ENCODE results near the gene RGS9. TPM values are rescaled to one million over a fixed set of nuclear protein-coding genes. Genes with fewer than 3 reads are reported as not detected.

Gene RGS9
- total RNA-seq, 1 donor from 2014 or later, result 2.8 TPM

GRCh38 chr17:65117384-65118035, 19.7 kb upstream of the RGS9 start:
- peaks cover 8% of the 10 kb centered on the region for H3K27me3 Mint-ChIP-seq (ENCODE audit: low read depth)
- no peak for TF ChIP-seq CTCF (conservative IDR thresholded peaks at IDR 0.05)
- H3K27ac Mint-ChIP-seq (ENCODE audit: unreplicated experiment), result no peak overlapping the region
- no peaks in the 10 kb centered on the region for H3K36me3 Mint-ChIP-seq (ENCODE audit: low read depth)
- no peak overlapping the region for H3K4me3 Mint-ChIP-seq
- peaks cover 10% of the 10 kb centered on the region for H3K4me1 Mint-ChIP-seq
- H3K9me3 Mint-ChIP-seq, result peaks cover 2% of the 10 kb centered on the region
- DNase-seq (ENCODE audit: low read depth, low spot score), result no peak

- peaks cover 9% of the 10 kb centered on the region for H3K4me1 Mint-ChIP-seq
- no peak overlapping the region for H3K27ac Mint-ChIP-seq (ENCODE audit: unreplicated experiment)
- no peaks in the 10 kb centered on the region for H3K9me3 Mint-ChIP-seq
- TF ChIP-seq CTCF (conservative IDR thresholded peaks at IDR 0.05), result no peak
- peak overlapping the region; percentile 57 for H3K4me3 Mint-ChIP-seq
- H3K27me3 Mint-ChIP-seq (ENCODE audit: low read depth), result peaks cover 10% of the 10 kb centered on the region
- no peaks in the 10 kb centered on the region for H3K36me3 Mint-ChIP-seq (ENCODE audit: low read depth)
- DNase-seq (ENCODE audit: low read depth, low spot score), result no peak
Observed at GRCh38 chr17:65121368-65121767, 15.8 kb upstream of the RGS9 start.

- no peaks in the 10 kb centered on the region for H3K9me3 Mint-ChIP-seq
- DNase-seq (ENCODE audit: low read depth, low spot score), result no peak
- no peaks in the 10 kb centered on the region for H3K36me3 Mint-ChIP-seq (ENCODE audit: low read depth)
- peaks cover 5% of the 10 kb centered on the region for H3K4me1 Mint-ChIP-seq
- peak overlapping the region; percentile 91 for H3K4me3 Mint-ChIP-seq
- no peak overlapping the region for H3K27ac Mint-ChIP-seq (ENCODE audit: unreplicated experiment)
- no peak for TF ChIP-seq CTCF (conservative IDR thresholded peaks at IDR 0.05)
- peaks cover 10% of the 10 kb centered on the region for H3K27me3 Mint-ChIP-seq (ENCODE audit: low read depth)
Observed at GRCh38 chr17:65121916-65122806, 15.0 kb upstream of the RGS9 start.

- Mint-ChIP-seq H3K27ac (ENCODE audit: unreplicated experiment) (peak overlapping the region; percentile 88), H3K36me3 (ENCODE audit: low read depth) (no peaks in the 10 kb centered on the region), H3K4me1 (peaks cover 5% of the 10 kb centered on the region), H3K4me3 (peak overlapping the region; percentile 91), H3K27me3 (ENCODE audit: low read depth) (peaks cover 19% of the 10 kb centered on the region), H3K9me3 (no peaks in the 10 kb centered on the region)
- peak; percentile 85 for DNase-seq (ENCODE audit: low read depth, low spot score)
- no peak for TF ChIP-seq CTCF (conservative IDR thresholded peaks at IDR 0.05)
Observed at GRCh38 chr17:65122836-65123756, 14.1 kb upstream of the RGS9 start.

Data from neural crest cell (in vitro differentiated cells).